ENCODE measurements around the gene FGF6.

DNA sequence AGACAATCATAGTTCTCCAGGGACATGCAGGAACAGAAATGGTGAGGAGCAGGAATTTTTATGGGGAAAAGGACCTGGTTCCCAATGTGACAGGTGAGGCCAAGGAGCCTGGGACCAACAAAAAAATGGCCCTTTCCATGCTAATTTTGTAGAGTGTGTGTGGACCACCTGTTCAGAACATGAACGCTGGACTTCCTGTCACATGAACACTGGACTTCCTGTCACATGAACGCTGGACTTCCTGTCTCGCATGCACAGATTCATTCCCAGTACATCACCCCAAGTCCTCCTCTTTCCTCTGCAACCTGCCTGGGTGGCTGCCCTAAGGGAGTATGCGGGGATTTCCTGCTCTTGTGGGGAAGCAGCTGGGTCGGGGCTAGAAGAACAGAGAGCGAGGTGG lies 10.1 kb downstream of the FGF6 start:
- TF ChIP-seq, protein P1, sequence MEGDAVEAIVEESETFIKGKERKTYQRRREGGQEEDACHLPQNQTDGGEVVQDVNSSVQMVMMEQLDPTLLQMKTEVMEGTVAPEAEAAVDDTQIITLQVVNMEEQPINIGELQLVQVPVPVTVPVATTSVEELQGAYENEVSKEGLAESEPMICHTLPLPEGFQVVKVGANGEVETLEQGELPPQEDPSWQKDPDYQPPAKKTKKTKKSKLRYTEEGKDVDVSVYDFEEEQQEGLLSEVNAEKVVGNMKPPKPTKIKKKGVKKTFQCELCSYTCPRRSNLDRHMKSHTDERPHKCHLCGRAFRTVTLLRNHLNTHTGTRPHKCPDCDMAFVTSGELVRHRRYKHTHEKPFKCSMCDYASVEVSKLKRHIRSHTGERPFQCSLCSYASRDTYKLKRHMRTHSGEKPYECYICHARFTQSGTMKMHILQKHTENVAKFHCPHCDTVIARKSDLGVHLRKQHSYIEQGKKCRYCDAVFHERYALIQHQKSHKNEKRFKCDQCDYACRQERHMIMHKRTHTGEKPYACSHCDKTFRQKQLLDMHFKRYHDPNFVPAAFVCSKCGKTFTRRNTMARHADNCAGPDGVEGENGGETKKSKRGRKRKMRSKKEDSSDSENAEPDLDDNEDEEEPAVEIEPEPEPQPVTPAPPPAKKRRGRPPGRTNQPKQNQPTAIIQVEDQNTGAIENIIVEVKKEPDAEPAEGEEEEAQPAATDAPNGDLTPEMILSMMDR (IDR thresholded peaks at IDR 0.05) = no peak
- no peak for TF ChIP-seq POLR2A (IDR thresholded peaks at IDR 0.05)
- TF ChIP-seq POLR2AphosphoS5 (IDR thresholded peaks at IDR 0.05) = no peak
- no peak for TF ChIP-seq EP300 (IDR thresholded peaks at IDR 0.05)
